GM23338 (cell line): Measurements from ENCODE around the gene ALKBH4. TPM values are rescaled to one million over a fixed set of nuclear protein-coding genes. Genes with fewer than 3 reads are reported as not detected.

Source experiments
- ATAC-seq: fragments of 200-7000 bp; cut with Tn5 transposase; 3 replicates; pipeline ENCODE4 v1.9.1; 2020
- DNase-seq: peaks from one replicate; pipeline ENCODE4 v3.0.0-alpha.2; 2015; ENCODE audit warnings: low spot score
- H2AFZ ChIP-seq: fragments of 200-600 bp; sonication (generic); 2 replicates; pipeline ENCODE4 v1.8.0; 2016; ENCODE audit warnings: antibody characterized with exemption, mild to moderate bottlenecking, moderate library complexity
- H3F3A ChIP-seq: fragments of 200-600 bp; sonication (generic); replicated peaks from 2 replicates; pipeline ENCODE4 v1.8.0; 2017; ENCODE audit warnings: antibody characterized with exemption, mixed run types, low read depth
- H3K27ac ChIP-seq: fragments of 200-600 bp; sonication (generic); 2 replicates; pipeline ENCODE4 v1.6.1; 2016; ENCODE audit warnings: low read depth
- H3K27me3 ChIP-seq: fragments of 200-600 bp; sonication (generic); 2 replicates; pipeline ENCODE4 v1.8.0; 2016; ENCODE audit warnings: mild to moderate bottlenecking, mixed run types, moderate library complexity; ENCODE audit not compliant: insufficient read depth
- H3K36me3 ChIP-seq: fragments of 200-600 bp; sonication (generic); 2 replicates; pipeline ENCODE4 v1.8.0; 2016; ENCODE audit warnings: mild to moderate bottlenecking; ENCODE audit not compliant: insufficient read depth
- H3K4me1 ChIP-seq: fragments of 200-600 bp; sonication (generic); 2 replicates; pipeline ENCODE4 v1.8.0; 2016; ENCODE audit warnings: mild to moderate bottlenecking, moderate library complexity; ENCODE audit not compliant: insufficient read depth
- H3K4me2 ChIP-seq: fragments of 200-600 bp; sonication (generic); 2 replicates; pipeline ENCODE4 v1.7.1; 2017; ENCODE audit warnings: mixed run types
- H3K4me3 ChIP-seq: fragments of 200-600 bp; sonication (generic); 2 replicates; pipeline ENCODE4 v1.6.1; 2016; ENCODE audit warnings: mixed run types
- H3K79me2 ChIP-seq: fragments of 200-600 bp; sonication (generic); replicated peaks from 2 replicates; pipeline ENCODE4 v1.8.0; 2017; ENCODE audit warnings: mild to moderate bottlenecking; ENCODE audit not compliant: insufficient read depth
- H3K9me2 ChIP-seq: fragments of 200-600 bp; sonication (generic); 2 replicates; pipeline ENCODE4 v1.8.0; 2017; ENCODE audit not compliant: insufficient read depth
- H4K20me1 ChIP-seq: fragments of 200-600 bp; sonication (generic); replicated peaks from 2 replicates; pipeline ENCODE4 v1.8.0; 2017; ENCODE audit warnings: mild to moderate bottlenecking; ENCODE audit not compliant: insufficient read depth
- H3K27ac Mint-ChIP-seq: 2 replicates; pipeline ENCODE4 v1.8.0; 2020; ENCODE audit warnings: inconsistent platforms, mild to moderate bottlenecking, moderate library complexity, mixed read lengths
- H3K27me3 Mint-ChIP-seq: 3 replicates; pipeline ENCODE4 v1.8.0; 2022; ENCODE audit warnings: low read depth, mild to moderate bottlenecking, moderate library complexity, mixed read lengths, inconsistent platforms; ENCODE audit not compliant: insufficient read depth, poor library complexity
- H3K36me3 Mint-ChIP-seq: 3 replicates; pipeline ENCODE4 v1.8.0; 2021; ENCODE audit warnings: low read depth, mild to moderate bottlenecking, inconsistent platforms, moderate library complexity, mixed read lengths
- H3K4me1 Mint-ChIP-seq: 3 replicates; pipeline ENCODE4 v1.8.0; 2020; ENCODE audit warnings: mild to moderate bottlenecking, inconsistent platforms, mixed read lengths
- H3K4me3 Mint-ChIP-seq: 3 replicates; pipeline ENCODE4 v1.8.0; 2021; ENCODE audit warnings: moderate library complexity, mild to moderate bottlenecking, inconsistent platforms, mixed read lengths
- H3K9me3 Mint-ChIP-seq: 3 replicates; pipeline ENCODE4 v1.8.0; 2020; ENCODE audit warnings: moderate library complexity, mild to moderate bottlenecking, inconsistent platforms, mixed read lengths
- CREB1 ChIP-seq: fragments of 250-450 bp; sonication (Bioruptor Pico); IDR thresholded peaks from 2 replicates; pipeline ENCODE4 v1.5.0; 2020; ENCODE audit warnings: low read depth, mild to moderate bottlenecking, moderate library complexity
- EZH2 ChIP-seq: fragments of 200-600 bp; sonication (generic); IDR thresholded peaks from one replicate; pipeline ENCODE4 v1.8.0; 2017; ENCODE audit warnings: antibody characterized with exemption, mild to moderate bottlenecking, low read depth; ENCODE audit not compliant: unreplicated experiment
- EZH2phosphoT487 ChIP-seq: fragments of 200-600 bp; sonication (generic); IDR thresholded peaks from one replicate; pipeline ENCODE4 v1.8.1; 2018; ENCODE audit warnings: antibody characterized with exemption; ENCODE audit not compliant: unreplicated experiment
- JUNB ChIP-seq: IDR thresholded peaks from one replicate; pipeline ENCODE4 v1.6.1; 2016; ENCODE audit warnings: antibody characterized with exemption; ENCODE audit not compliant: unreplicated experiment
- NANOG ChIP-seq: IDR thresholded peaks from 2 replicates; pipeline ENCODE4 v1.6.1; 2016; ENCODE audit warnings: antibody characterized with exemption, borderline replicate concordance
- POLR2AphosphoS5 ChIP-seq: IDR thresholded peaks from 2 replicates; pipeline ENCODE4 v1.6.1; 2016; ENCODE audit warnings: antibody characterized with exemption, low read depth
- STAT1 ChIP-seq: IDR thresholded peaks from one replicate; pipeline ENCODE4 v1.6.1; 2016; ENCODE audit warnings: antibody characterized with exemption; ENCODE audit not compliant: unreplicated experiment
- ZNF114 ChIP-seq: fragments of 250-450 bp; sonication (Bioruptor Pico); IDR thresholded peaks from 2 replicates; pipeline ENCODE4 v1.5.0; 2020; ENCODE audit warnings: mild to moderate bottlenecking, moderate library complexity
- ZNF331 ChIP-seq: fragments of 250-450 bp; sonication (Bioruptor Pico); IDR thresholded peaks from 2 replicates; pipeline ENCODE4 v1.5.0; 2020; ENCODE audit warnings: low read depth, mild to moderate bottlenecking, moderate library complexity
- polyA plus RNA-seq: library from polyadenylated mRNA; unstranded; fragments of >200 nt; fragmentation: Nextera tagmentation; extraction: Ambion mirVana; gene quantifications from 2 replicates; pipeline ENCODE4 v1.2.1, GENCODE V29; 2016
- total RNA-seq: library from RNA; depleted of rRNA; stranded (reverse); fragments of >200 nt; shearing (Covaris generic); gene quantifications from 2 replicates; pipeline ENCODE4 v1.2.3, GENCODE V29; 2014
- TF ChIP-seq, protein P1 (sequence below): fragments of 250-450 bp; sonication (Bioruptor Pico); IDR thresholded peaks from 2 replicates; pipeline ENCODE4 v1.5.0; 2020; ENCODE audit warnings: mild to moderate bottlenecking, moderate library complexity
- TF ChIP-seq, protein P2 (sequence below), 2 experiments: fragments of 200-600 bp in 1 of 2; sonication (generic) in 1 of 2; conservative IDR thresholded peaks; 2 replicates each; pipeline versions ENCODE4 v1.5.1 to v1.6.1; 2016 to 2017; ENCODE audit warnings: antibody characterized with exemption in 2 of 2, low read depth in 2 of 2, mild to moderate bottlenecking in 2 of 2, moderate library complexity in 1 of 2
- TF ChIP-seq, protein P3 (sequence below): IDR thresholded peaks from one replicate; pipeline ENCODE4 v1.6.1; 2018; ENCODE audit warnings: antibody characterized with exemption; ENCODE audit not compliant: unreplicated experiment
- TF ChIP-seq, protein P4 (sequence below): IDR thresholded peaks from 2 replicates; pipeline ENCODE4 v1.6.1; 2016; ENCODE audit warnings: antibody characterized with exemption

The ALKBH4 gene
- total and polyA plus RNA-seq, 2 experiments from 2014 or later: 17.7 to 45.0 TPM

DNA sequence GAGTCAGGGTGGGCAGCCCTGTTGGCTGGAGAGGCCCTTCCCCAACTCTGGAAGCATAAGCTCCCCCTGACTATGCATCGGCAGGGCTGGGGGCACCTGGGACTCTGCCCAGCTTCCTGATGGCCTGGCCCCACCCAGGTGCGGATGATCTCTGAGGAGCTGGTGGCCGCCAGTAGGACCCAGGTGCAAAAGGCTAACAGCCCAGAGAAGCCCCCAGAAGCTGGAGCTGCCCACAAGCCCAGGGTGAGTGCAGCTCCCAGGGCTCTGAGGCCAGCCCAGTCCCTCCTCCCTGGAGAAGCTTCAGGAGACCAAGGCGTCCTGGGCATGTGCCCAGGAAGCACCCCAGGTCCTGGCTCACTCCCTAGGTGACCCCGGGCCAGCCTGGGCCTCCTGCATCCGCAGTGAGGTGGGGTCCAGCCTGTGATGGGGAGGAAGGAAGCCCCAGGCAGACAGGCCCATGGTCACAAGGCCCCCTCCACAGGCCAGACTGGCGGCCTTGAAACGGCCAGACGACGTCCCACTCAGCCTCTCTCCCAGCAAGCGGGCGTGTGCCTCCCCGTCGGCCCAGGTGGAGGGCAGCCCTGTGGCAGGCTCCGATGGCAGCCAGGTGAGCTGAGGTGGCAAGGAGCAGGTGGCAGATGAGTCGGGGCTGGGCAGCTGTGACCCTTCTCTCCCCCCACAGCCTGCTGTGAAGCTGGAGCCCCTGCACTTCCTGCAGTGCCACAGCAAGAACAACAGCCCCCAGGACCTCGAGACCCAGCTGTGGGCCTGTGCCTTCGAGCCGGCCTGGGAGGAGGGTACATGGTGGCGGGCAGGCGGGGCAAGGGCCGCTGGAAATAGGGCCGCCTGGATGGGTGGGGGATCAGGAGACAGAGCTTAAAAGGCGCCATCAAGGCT lies 3.2 kb upstream of the ALKBH4 start:
- no peak overlapping the region for H3K4me3 Mint-ChIP-seq
- TF ChIP-seq, protein P1, sequence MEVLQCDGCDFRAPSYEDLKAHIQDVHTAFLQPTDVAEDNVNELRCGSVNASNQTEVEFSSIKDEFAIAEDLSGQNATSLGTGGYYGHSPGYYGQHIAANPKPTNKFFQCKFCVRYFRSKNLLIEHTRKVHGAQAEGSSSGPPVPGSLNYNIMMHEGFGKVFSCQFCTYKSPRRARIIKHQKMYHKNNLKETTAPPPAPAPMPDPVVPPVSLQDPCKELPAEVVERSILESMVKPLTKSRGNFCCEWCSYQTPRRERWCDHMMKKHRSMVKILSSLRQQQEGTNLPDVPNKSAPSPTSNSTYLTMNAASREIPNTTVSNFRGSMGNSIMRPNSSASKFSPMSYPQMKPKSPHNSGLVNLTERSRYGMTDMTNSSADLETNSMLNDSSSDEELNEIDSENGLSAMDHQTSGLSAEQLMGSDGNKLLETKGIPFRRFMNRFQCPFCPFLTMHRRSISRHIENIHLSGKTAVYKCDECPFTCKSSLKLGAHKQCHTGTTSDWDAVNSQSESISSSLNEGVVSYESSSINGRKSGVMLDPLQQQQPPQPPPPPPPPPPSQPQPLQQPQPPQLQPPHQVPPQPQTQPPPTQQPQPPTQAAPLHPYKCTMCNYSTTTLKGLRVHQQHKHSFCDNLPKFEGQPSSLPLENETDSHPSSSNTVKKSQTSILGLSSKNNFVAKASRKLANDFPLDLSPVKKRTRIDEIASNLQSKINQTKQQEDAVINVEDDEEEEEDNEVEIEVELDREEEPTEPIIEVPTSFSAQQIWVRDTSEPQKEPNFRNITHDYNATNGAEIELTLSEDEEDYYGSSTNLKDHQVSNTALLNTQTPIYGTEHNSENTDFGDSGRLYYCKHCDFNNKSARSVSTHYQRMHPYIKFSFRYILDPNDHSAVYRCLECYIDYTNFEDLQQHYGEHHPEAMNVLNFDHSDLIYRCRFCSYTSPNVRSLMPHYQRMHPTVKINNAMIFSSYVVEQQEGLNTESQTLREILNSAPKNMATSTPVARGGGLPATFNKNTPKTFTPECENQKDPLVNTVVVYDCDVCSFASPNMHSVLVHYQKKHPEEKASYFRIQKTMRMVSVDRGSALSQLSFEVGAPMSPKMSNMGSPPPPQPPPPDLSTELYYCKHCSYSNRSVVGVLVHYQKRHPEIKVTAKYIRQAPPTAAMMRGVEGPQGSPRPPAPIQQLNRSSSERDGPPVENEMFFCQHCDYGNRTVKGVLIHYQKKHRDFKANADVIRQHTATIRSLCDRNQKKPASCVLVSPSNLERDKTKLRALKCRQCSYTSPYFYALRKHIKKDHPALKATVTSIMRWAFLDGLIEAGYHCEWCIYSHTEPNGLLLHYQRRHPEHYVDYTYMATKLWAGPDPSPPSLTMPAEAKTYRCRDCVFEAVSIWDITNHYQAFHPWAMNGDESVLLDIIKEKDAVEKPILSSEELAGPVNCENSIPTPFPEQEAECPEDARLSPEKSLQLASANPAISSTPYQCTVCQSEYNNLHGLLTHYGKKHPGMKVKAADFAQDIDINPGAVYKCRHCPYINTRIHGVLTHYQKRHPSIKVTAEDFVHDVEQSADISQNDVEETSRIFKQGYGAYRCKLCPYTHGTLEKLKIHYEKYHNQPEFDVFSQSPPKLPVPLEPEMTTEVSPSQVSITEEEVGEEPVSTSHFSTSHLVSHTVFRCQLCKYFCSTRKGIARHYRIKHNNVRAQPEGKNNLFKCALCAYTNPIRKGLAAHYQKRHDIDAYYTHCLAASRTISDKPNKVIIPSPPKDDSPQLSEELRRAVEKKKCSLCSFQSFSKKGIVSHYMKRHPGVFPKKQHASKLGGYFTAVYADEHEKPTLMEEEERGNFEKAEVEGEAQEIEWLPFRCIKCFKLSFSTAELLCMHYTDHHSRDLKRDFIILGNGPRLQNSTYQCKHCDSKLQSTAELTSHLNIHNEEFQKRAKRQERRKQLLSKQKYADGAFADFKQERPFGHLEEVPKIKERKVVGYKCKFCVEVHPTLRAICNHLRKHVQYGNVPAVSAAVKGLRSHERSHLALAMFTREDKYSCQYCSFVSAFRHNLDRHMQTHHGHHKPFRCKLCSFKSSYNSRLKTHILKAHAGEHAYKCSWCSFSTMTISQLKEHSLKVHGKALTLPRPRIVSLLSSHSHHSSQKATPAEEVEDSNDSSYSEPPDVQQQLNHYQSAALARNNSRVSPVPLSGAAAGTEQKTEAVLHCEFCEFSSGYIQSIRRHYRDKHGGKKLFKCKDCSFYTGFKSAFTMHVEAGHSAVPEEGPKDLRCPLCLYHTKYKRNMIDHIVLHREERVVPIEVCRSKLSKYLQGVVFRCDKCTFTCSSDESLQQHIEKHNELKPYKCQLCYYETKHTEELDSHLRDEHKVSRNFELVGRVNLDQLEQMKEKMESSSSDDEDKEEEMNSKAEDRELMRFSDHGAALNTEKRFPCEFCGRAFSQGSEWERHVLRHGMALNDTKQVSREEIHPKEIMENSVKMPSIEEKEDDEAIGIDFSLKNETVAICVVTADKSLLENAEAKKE (CRISPR knock-in tag): no peak
- TF ChIP-seq EZH2 (no peak), CREB1 (no peak), ZNF114 (no peak), EZH2phosphoT487 (no peak), STAT1 (no peak), NANOG (no peak), ZNF331 (CRISPR knock-in tag) (no peak), JUNB (no peak), POLR2AphosphoS5 (no peak)
- TF ChIP-seq, protein P2, sequence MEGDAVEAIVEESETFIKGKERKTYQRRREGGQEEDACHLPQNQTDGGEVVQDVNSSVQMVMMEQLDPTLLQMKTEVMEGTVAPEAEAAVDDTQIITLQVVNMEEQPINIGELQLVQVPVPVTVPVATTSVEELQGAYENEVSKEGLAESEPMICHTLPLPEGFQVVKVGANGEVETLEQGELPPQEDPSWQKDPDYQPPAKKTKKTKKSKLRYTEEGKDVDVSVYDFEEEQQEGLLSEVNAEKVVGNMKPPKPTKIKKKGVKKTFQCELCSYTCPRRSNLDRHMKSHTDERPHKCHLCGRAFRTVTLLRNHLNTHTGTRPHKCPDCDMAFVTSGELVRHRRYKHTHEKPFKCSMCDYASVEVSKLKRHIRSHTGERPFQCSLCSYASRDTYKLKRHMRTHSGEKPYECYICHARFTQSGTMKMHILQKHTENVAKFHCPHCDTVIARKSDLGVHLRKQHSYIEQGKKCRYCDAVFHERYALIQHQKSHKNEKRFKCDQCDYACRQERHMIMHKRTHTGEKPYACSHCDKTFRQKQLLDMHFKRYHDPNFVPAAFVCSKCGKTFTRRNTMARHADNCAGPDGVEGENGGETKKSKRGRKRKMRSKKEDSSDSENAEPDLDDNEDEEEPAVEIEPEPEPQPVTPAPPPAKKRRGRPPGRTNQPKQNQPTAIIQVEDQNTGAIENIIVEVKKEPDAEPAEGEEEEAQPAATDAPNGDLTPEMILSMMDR (conservative IDR thresholded peaks at IDR 0.05; ENCODE audit: low read depth in 2 of 2): no peak
- TF ChIP-seq, protein P3, sequence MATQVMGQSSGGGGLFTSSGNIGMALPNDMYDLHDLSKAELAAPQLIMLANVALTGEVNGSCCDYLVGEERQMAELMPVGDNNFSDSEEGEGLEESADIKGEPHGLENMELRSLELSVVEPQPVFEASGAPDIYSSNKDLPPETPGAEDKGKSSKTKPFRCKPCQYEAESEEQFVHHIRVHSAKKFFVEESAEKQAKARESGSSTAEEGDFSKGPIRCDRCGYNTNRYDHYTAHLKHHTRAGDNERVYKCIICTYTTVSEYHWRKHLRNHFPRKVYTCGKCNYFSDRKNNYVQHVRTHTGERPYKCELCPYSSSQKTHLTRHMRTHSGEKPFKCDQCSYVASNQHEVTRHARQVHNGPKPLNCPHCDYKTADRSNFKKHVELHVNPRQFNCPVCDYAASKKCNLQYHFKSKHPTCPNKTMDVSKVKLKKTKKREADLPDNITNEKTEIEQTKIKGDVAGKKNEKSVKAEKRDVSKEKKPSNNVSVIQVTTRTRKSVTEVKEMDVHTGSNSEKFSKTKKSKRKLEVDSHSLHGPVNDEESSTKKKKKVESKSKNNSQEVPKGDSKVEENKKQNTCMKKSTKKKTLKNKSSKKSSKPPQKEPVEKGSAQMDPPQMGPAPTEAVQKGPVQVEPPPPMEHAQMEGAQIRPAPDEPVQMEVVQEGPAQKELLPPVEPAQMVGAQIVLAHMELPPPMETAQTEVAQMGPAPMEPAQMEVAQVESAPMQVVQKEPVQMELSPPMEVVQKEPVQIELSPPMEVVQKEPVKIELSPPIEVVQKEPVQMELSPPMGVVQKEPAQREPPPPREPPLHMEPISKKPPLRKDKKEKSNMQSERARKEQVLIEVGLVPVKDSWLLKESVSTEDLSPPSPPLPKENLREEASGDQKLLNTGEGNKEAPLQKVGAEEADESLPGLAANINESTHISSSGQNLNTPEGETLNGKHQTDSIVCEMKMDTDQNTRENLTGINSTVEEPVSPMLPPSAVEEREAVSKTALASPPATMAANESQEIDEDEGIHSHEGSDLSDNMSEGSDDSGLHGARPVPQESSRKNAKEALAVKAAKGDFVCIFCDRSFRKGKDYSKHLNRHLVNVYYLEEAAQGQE: no peak
- TF ChIP-seq, protein P4, sequence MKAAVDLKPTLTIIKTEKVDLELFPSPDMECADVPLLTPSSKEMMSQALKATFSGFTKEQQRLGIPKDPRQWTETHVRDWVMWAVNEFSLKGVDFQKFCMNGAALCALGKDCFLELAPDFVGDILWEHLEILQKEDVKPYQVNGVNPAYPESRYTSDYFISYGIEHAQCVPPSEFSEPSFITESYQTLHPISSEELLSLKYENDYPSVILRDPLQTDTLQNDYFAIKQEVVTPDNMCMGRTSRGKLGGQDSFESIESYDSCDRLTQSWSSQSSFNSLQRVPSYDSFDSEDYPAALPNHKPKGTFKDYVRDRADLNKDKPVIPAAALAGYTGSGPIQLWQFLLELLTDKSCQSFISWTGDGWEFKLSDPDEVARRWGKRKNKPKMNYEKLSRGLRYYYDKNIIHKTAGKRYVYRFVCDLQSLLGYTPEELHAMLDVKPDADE: no peak

More for the DNA sequence above, 3.2 kb upstream of the ALKBH4 start:
- ATAC-seq (no peak), DNase-seq (no peak)
- Histone ChIP-seq H3K36me3 (no peaks in the 10 kb centered on the region), H3K27me3 (no peaks in the 10 kb centered on the region), H3F3A (peaks cover 6% of the 10 kb centered on the region; the same call in 1 of the 2 replicates), H3K27ac (no peak overlapping the region), H4K20me1 (peaks cover 4% of the 10 kb centered on the region; the same call in 1 of the 2 replicates), H3K79me2 (peaks cover 14% of the 10 kb centered on the region), H3K4me3 (no peak overlapping the region), H2AFZ (no peak overlapping the region), H3K4me2 (no peak overlapping the region), H3K9me2 (no peaks in the 10 kb centered on the region), H3K4me1 (0 out of 2 replicates have a peak, but pooled peaks cover 11% of the 10 kb centered on the region)
- Mint-ChIP-seq H3K9me3 (peaks cover 3% of the 10 kb centered on the region; the same call in 1 of the 3 replicates), H3K27ac (no peak overlapping the region), H3K36me3 (peaks cover 16% of the 10 kb centered on the region), H3K4me1 (peaks cover 18% of the 10 kb centered on the region), H3K27me3 (peaks cover 29% of the 10 kb centered on the region)
